HL-60 (cell line): ENCODE measurements around the gene BCAS3.

ENCODE experiments used
- CTCF ChIP-seq: IDR thresholded peaks from one replicate; pipeline ENCODE4 v1.5.1; 2011; ENCODE audit warnings: low read length, control low read depth, inconsistent platforms; ENCODE audit not compliant: insufficient read depth
- GABPA ChIP-seq: IDR thresholded peaks from 2 replicates; pipeline ENCODE4 v1.6.1; 2012; ENCODE audit warnings: low read depth
- POLR2AphosphoS5 ChIP-seq: IDR thresholded peaks from 2 replicates; pipeline ENCODE4 v1.6.1; 2012; ENCODE audit warnings: low read depth
- REST ChIP-seq: IDR thresholded peaks from 2 replicates; pipeline ENCODE4 v1.6.1; 2012; ENCODE audit warnings: low read depth; ENCODE audit not compliant: insufficient replicate concordance

GRCh38 chr17:60664022-60664421, 13.6 kb upstream of the BCAS3 start:
- TF ChIP-seq POLR2AphosphoS5 = no peak
- no peak for TF ChIP-seq CTCF
- no peak for TF ChIP-seq GABPA
- no peak for TF ChIP-seq REST
